GM12878 (cell line): ENCODE data around the gene UNG. TPM values are rescaled to one million over a fixed set of nuclear protein-coding genes. Genes with fewer than 3 reads are reported as not detected.

Experiments
- ATF7 ChIP-seq: fragments of 450-650 bp; IDR thresholded peaks from 2 replicates; pipeline ENCODE4 v1.6.1; 2016; ENCODE audit warnings: low read depth, mild to moderate bottlenecking
- CHD1 ChIP-seq: IDR thresholded peaks from 2 replicates; pipeline ENCODE4 v1.6.1; 2012; ENCODE audit warnings: low read depth, low read length, improper control_type of control experiment
- CHD4 ChIP-seq: fragments of 200-600 bp; sonication (generic); IDR thresholded peaks from 2 replicates; pipeline ENCODE4 v1.6.1; 2016; ENCODE audit warnings: mild to moderate bottlenecking
- JUND ChIP-seq: IDR thresholded peaks from 2 replicates; pipeline ENCODE4 v1.6.1; 2012; ENCODE audit warnings: low read depth, mild to moderate bottlenecking, low read length, improper control_type of control experiment, moderate library complexity
- MEF2B ChIP-seq: fragments of 450-650 bp; IDR thresholded peaks from 2 replicates; pipeline ENCODE4 v1.6.1; 2018; ENCODE audit warnings: mild to moderate bottlenecking, moderate library complexity; ENCODE audit not compliant: partially characterized antibody, poor library complexity, severe bottlenecking
- MXI1 ChIP-seq: fragments of 150-350 bp; IDR thresholded peaks from 2 replicates; pipeline ENCODE4 v1.6.1; 2011; ENCODE audit warnings: low read depth, mild to moderate bottlenecking, inconsistent platforms, low read length, improper control_type of control experiment
- NR2C1 ChIP-seq: fragments of 450-650 bp; IDR thresholded peaks from 2 replicates; pipeline ENCODE4 v1.6.1; 2017; ENCODE audit warnings: antibody characterized with exemption, mild to moderate bottlenecking, moderate library complexity
- POLR2AphosphoS5 ChIP-seq: IDR thresholded peaks from 2 replicates; pipeline ENCODE4 v1.6.1; 2011; ENCODE audit warnings: mild to moderate bottlenecking, low read length, inconsistent platforms
- RAD21 ChIP-seq: IDR thresholded peaks from 2 replicates; pipeline ENCODE4 v1.6.1; 2011; ENCODE audit warnings: mild to moderate bottlenecking, low read depth, low read length, moderate library complexity; ENCODE audit not compliant: insufficient read depth
- SMC3 ChIP-seq: IDR thresholded peaks from 2 replicates; pipeline ENCODE4 v1.6.1; 2011; ENCODE audit warnings: low read length, improper control_type of control experiment, borderline replicate concordance
- TAF1 ChIP-seq: IDR thresholded peaks from 2 replicates; pipeline ENCODE4 v1.6.1; 2011; ENCODE audit warnings: mild to moderate bottlenecking, low read depth, low read length, borderline replicate concordance
- YY1 ChIP-seq: IDR thresholded peaks from 2 replicates; pipeline ENCODE4 v1.6.1; 2011; ENCODE audit warnings: low read depth, mild to moderate bottlenecking, low read length
- polyA plus RNA-seq, 11 experiments: library from polyadenylated mRNA; depleted of rRNA in 4 of 11; unstranded in 6 of 11; stranded (reverse) in 5 of 11; fragments of >200 nt; fragmentation: Nextera tagmentation in 4 of 11; fragmentation: Illumina TruSeq in 1 of 11; extraction: Ambion mirVana in 4 of 11; extraction: Trizol in 1 of 11; gene quantifications; 1 replicate in 1 of 11; 2 replicates in 10 of 11; pipeline versions ENCODE4 v1.2.1 to v1.2.3, GENCODE V29; 2011 to 2016; ENCODE audit warnings: inconsistent platforms in 2 of 11, missing spikeins in 2 of 11, low read depth in 1 of 11
- total RNA-seq, 4 experiments: library from RNA; depleted of rRNA in 3 of 4; stranded (reverse); fragments of >200 nt in 3 of 4; fragmentation: Illumina TruSeq in 1 of 4; extraction: Trizol in 1 of 4; gene quantifications; 2 replicates each; pipeline versions ENCODE4 v1.2.1 to v1.2.3, GENCODE V29; 2013 to 2021
- TF ChIP-seq, protein P1 (sequence below): fragments of 450-650 bp; IDR thresholded peaks from 2 replicates; pipeline ENCODE4 v1.6.1; 2016; ENCODE audit warnings: mild to moderate bottlenecking
- TF ChIP-seq, protein P2 (sequence below): fragments of 450-650 bp; IDR thresholded peaks from 2 replicates; pipeline ENCODE4 v1.6.1; 2014; ENCODE audit warnings: mild to moderate bottlenecking
- TF ChIP-seq, protein P3 (sequence below): fragments of 450-650 bp; IDR thresholded peaks from 2 replicates; pipeline ENCODE4 v1.6.1; 2016; ENCODE audit warnings: mild to moderate bottlenecking

Gene UNG
- total and polyA plus RNA-seq, 10 of the 15 experiments (the other 5 are each of a cell fraction or from before 2014, with no cell fraction given): 9.5 to 81.9 (median 48.2) TPM

GRCh38 chr12:109053382-109054123 lies 43.8 kb upstream of the UNG start (continued):
- TF ChIP-seq ATF7: peak; percentile 93
- TF ChIP-seq MEF2B: peak; percentile 8
- TF ChIP-seq, protein P1, sequence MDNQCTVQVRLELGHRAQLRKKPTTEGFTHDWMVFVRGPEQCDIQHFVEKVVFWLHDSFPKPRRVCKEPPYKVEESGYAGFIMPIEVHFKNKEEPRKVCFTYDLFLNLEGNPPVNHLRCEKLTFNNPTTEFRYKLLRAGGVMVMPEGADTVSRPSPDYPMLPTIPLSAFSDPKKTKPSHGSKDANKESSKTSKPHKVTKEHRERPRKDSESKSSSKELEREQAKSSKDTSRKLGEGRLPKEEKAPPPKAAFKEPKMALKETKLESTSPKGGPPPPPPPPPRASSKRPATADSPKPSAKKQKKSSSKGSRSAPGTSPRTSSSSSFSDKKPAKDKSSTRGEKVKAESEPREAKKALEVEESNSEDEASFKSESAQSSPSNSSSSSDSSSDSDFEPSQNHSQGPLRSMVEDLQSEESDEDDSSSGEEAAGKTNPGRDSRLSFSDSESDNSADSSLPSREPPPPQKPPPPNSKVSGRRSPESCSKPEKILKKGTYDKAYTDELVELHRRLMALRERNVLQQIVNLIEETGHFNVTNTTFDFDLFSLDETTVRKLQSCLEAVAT: no peak
- TF ChIP-seq RAD21: no peak
- no peak for TF ChIP-seq CHD1
- TF ChIP-seq MXI1: peak; percentile 60; the same call in 1 of the 2 replicates
- TF ChIP-seq JUND: no peak
- TF ChIP-seq POLR2AphosphoS5: 0 out of 2 replicates have a peak, but pooled peaks have one; percentile 38
- TF ChIP-seq SMC3: no peak
- TF ChIP-seq CHD4: no peak
- no peak for TF ChIP-seq YY1
- TF ChIP-seq, protein P2, sequence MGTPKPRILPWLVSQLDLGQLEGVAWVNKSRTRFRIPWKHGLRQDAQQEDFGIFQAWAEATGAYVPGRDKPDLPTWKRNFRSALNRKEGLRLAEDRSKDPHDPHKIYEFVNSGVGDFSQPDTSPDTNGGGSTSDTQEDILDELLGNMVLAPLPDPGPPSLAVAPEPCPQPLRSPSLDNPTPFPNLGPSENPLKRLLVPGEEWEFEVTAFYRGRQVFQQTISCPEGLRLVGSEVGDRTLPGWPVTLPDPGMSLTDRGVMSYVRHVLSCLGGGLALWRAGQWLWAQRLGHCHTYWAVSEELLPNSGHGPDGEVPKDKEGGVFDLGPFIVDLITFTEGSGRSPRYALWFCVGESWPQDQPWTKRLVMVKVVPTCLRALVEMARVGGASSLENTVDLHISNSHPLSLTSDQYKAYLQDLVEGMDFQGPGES: no peak
- TF ChIP-seq, protein P3, sequence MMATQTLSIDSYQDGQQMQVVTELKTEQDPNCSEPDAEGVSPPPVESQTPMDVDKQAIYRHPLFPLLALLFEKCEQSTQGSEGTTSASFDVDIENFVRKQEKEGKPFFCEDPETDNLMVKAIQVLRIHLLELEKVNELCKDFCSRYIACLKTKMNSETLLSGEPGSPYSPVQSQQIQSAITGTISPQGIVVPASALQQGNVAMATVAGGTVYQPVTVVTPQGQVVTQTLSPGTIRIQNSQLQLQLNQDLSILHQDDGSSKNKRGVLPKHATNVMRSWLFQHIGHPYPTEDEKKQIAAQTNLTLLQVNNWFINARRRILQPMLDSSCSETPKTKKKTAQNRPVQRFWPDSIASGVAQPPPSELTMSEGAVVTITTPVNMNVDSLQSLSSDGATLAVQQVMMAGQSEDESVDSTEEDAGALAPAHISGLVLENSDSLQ: peak; percentile 77
- no peak for TF ChIP-seq NR2C1
- 0 out of 2 replicates have a peak, but pooled peaks have one; percentile 54 for TF ChIP-seq TAF1
